22Rv1 (cell line): ENCODE results near the gene UGT1A5.

Experiments used
- H3K27ac ChIP-seq: fragments of 450-650 bp; 2 replicates; pipeline ENCODE4 v1.5.1; 2017
- ZFX ChIP-seq: fragments of 450-650 bp; IDR thresholded peaks from 2 replicates; pipeline ENCODE4 v1.6.1; 2017; ENCODE audit warnings: antibody characterized with exemption, borderline replicate concordance
- TF ChIP-seq, protein P1 (sequence below): fragments of 450-650 bp; IDR thresholded peaks from 2 replicates; pipeline ENCODE4 v1.5.1; 2017; ENCODE audit warnings: mild to moderate bottlenecking

Gene UGT1A5

GRCh38 chr2:233674314-233674713 lies 38.4 kb upstream of the UGT1A5 start:
- no peak for TF ChIP-seq ZFX
- TF ChIP-seq, protein P1, sequence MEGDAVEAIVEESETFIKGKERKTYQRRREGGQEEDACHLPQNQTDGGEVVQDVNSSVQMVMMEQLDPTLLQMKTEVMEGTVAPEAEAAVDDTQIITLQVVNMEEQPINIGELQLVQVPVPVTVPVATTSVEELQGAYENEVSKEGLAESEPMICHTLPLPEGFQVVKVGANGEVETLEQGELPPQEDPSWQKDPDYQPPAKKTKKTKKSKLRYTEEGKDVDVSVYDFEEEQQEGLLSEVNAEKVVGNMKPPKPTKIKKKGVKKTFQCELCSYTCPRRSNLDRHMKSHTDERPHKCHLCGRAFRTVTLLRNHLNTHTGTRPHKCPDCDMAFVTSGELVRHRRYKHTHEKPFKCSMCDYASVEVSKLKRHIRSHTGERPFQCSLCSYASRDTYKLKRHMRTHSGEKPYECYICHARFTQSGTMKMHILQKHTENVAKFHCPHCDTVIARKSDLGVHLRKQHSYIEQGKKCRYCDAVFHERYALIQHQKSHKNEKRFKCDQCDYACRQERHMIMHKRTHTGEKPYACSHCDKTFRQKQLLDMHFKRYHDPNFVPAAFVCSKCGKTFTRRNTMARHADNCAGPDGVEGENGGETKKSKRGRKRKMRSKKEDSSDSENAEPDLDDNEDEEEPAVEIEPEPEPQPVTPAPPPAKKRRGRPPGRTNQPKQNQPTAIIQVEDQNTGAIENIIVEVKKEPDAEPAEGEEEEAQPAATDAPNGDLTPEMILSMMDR, result no peak
- H3K27ac ChIP-seq, result no peak overlapping the region

GRCh38 chr2:233674995-233675394 lies 37.7 kb upstream of the UGT1A5 start:
- TF ChIP-seq ZFX, result no peak
- TF ChIP-seq, protein P1, result no peak
- no peak overlapping the region for H3K27ac ChIP-seq

GRCh38 chr2:233676046-233676445 lies 36.7 kb upstream of the UGT1A5 start:
- H3K27ac ChIP-seq, result no peak overlapping the region
- TF ChIP-seq, protein P1, result no peak
- TF ChIP-seq ZFX, result no peak

DNA sequence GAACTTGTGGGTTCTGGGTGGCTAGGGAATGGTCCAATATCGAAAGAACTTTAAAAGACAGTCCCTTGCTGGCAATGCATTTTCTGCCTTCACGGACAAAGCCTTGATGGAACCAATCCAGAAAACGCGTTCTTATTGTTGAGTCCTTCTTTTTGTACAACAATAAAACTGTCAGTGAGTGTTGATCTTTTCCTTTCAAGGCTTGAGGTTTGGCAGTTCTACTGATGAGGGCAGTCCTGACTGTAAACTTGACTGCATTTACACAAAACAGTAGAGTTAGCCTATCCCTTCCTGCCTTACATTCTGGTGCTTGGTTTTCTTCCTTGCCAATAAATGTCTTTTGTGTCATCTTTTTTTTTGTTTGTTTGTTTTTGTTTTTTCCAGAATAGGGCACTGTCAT lies 33.5 kb upstream of the UGT1A5 start:
- H3K27ac ChIP-seq, result no peak overlapping the region
- TF ChIP-seq ZFX, result no peak
- TF ChIP-seq, protein P1, result no peak

DNA sequence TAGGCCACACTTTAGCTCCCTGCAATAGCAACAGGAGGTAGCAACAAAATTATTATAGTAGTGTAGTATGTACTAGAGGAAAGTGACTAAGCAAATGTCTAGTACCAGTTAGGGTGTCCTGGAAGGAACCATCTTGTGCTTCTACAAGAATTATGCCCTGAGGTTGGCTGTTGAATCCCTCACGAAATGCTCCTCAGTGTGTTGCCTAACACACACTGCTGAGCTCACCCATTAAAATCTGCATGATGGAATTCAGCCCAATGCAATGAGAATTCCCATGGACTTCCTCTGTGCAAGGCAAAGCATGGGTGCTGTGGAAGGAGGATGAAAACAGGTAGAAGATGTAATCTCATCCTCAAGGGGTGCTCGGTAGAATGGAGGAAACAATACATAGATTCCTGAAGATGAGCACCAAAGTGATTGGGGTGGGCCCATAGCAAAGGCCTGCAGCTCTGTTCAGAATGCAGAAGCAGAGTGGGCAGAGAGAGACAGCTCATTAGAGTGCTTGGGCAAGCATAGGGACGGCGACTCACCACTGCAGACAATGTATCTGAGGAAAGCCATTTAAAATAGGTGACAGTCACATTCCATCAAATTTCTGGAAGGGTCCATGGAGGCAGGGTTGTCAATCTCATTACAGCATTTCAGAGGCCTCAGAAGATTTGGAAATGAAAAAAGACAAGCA lies 32.2 kb upstream of the UGT1A5 start:
- H3K27ac ChIP-seq, result no peak overlapping the region
- TF ChIP-seq, protein P1, result no peak
- no peak for TF ChIP-seq ZFX

DNA sequence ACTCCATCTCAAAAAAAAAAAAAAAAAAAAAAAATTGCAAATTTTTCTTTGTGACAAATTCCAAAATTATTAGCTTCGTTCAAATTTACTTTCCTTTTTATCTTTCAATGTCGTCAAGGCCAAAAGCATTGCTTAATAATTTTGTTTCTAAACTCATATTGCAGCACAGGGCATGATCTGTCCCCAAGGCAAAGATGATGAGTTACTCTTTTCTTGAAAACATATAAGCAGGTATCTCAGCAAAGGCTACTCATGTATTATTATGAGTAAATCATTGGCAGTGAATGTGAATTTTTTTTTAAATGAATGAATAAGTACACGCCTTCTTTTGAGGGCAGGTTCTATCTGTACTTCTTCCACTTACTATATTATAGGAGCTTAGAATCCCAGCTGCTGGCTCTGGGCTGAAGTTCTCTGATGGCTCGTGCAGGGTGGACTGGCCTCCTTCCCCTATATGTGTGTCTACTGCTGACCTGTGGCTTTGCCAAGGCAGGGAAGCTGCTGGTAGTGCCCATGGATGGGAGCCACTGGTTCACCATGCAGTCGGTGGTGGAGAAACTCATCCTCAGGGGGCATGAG lies 31.1 kb upstream of the UGT1A5 start, which contains the start of gene UGT1A7:
Gene UGT1A7, plus strand, starts transcription at position 381 of the 579 bp plus-strand sequence. Its CDS starts 37 bp downstream, at position 418.
- H3K27ac ChIP-seq, result no peak within 1 kb of the TSS
- TF ChIP-seq, protein P1, result no peak
- TF ChIP-seq ZFX, result no peak

DNA sequence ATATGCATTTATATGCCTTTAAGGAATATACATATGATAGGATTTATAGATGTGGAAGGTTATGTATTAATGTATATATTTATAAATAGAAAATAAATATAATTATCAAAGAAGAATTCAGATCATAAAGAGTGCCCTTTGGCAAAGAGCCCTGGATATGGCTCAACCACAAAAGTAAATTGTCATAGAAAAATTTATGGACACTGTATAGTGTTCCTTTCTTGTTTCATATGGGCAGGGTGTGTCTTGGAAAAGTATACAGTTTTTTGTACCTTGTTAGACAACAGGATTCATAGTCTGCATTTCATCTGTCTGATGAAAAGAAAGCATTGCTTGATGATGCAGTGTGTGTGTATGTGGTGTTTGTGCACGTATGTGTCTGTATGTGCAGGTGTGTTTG lies 28.1 kb upstream of the UGT1A5 start:
- TF ChIP-seq ZFX, result no peak
- H3K27ac ChIP-seq, result no peak overlapping the region
